HG02759 (cell line): ENCODE results near the gene RHOH.
"Not testable (repeated sequence)": the region's sequence is repeated elsewhere in the genome, so short reads cannot be mapped to it uniquely, and the experiment has no call there.

Source experiments
- ATAC-seq: cut with Tn5 transposase; IDR thresholded peaks from one replicate; pipeline ENCODE4 v1.9.1; 2021; ENCODE audit warnings: mild to moderate bottlenecking, moderate library complexity; ENCODE audit not compliant: unreplicated experiment

Gene RHOH

DNA sequence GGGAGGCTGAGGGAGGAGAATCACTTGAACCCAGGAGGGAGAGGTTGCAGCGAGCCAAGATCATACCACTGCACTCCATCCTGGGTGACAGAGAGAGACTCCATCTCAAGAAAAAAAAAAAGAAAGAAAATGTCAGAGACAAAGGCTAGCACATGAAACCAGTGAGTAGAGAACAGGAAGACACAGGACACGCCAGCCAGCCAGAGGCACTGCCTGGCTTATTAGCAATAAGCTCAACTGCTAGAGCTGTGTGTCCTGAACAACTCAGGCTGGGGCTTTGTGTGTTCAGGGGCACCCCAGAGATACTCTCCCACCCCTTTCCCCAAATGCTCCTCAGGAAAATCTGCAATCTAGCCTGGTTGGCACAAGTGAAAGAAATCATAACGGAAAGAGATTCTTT, 60.0 kb downstream of the RHOH start:
- ATAC-seq, result no peak

- no peak for ATAC-seq
Measured at GRCh38 chr4:40258627-40259026, 61.8 kb downstream of the RHOH start.

DNA sequence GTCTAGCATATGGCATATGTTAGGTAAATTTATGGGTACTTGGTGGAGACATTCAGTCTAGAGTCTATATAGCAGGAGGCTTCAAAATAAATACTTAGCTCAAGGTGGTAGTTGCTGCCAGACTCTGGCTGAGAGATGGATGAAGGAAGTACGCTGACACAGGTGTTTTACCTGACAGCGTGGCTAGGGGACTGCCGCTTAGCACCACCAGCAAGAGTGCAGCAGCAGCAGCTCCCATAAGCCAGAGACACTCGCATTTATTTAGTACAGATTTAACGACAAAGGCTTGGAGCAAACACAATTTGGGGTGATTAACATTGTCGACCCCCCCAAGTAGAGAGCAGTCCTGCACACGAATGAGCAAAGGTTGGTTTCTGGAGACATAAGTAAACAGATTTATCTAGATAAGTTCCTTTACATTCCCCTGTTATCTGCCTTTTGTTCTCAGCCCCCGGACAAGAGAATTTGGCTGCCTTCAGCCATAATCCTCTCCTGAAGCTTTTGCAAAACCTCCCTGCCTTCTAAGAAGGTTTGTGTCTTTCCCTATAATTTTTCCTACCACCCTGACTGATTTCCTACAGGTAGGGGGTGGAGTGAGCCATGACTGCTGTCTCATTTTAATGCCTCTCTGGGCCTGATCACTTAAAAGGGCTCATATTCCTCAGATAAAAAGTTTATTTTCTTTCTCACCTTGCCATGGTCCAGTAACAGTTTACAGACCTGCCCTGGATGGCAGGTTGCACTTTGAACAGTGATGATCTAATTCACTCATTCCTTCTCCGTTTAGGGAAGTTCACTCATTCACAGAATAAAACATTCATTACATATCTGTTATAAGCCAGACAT, 64.6 kb downstream of the RHOH start:
- ATAC-seq, result no peak

GRCh38 chr4:40262077-40262528, 65.3 kb downstream of the RHOH start:
- ATAC-seq, result no peak

- ATAC-seq, result no peak
Measured at GRCh38 chr4:40262861-40263260, 66.0 kb downstream of the RHOH start.

GRCh38 chr4:40264497-40264896, 67.7 kb downstream of the RHOH start:
- ATAC-seq, result no peak

DNA sequence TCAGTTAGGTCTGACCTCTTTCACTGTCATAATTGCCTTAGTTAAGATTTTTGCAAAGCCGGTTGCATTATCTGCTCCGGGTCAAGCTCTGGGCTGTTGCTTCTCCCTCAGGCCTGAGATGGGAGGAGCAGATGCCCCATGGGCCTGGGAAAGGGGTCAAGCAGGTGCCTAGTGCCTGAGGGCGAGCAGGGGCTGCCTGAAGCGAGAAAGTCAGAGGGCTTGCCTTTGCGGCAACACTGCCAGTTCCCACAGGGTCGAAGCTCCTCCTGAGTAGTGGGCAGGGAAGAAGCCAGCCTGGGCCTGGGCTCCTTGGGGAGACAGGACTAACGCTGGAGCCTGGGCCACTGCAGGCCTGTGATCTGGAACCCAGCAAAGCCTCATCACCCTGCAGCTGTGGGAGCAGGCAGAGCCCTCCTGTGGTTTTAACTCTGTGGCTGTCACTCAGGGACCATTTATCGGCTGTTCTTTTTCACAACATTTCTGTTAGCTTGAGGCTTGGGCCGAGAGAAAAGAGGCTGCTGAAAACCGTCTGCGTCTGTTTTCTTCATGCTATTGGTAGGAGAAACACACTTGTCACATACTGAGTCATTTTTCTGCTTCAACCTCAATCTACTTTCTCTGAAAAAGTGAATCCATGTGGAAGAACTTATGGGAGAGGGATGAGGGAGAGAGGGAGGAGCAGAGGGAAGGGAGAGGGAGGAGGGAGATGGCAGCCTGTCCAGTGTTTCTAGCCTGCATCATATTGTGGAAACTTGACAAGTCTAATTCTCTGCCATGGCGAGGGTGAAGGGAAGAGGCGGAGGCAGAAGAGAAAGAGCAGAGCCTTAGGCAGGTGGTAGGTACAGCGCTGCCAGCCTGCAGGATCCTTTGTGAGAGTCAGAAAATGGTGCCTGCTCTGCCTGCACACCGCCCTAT, 68.4 kb downstream of the RHOH start:
- peak; percentile 85 for ATAC-seq

DNA sequence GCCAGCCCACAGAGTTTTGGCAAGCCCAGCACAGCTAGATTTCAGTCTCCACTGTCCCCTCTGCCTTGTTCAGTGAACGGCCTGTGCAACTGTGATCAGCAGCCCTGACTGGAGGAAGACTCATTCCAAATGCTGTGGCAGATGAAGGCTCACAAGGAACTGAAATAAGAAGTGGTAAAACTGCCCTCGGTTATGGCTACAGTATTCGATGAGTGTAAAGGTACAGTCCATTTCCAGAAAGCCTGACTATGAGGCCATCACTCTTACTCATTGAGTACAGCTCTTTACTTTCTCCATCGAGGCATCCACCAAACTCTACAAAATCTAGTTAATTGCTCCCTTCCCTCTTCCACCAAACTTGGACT, 69.1 kb downstream of the RHOH start:
- ATAC-seq, result peak; percentile 5

- no peak for ATAC-seq
Measured at GRCh38 chr4:40269133-40269532, 72.3 kb downstream of the RHOH start.

DNA sequence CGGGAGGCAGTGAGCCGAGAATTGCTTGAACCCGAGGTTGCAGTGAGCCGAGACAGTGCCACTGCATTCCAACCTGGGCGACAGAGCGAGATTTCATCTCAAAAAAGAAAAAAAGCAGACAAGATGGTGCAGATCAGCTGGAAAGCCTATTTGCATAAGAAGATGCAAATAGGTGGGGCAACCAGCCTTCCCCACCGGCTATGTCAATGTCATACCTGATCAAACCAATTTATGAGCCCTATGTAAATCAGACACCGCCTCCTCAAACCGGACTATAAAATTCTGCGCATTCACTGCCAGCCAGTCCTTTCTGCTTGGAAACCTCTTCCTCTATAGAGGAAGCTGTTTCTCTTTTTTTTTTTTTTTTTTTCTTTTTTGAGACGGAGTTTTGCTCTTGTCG, 73.8 kb downstream of the RHOH start:
- ATAC-seq, result no peak

DNA sequence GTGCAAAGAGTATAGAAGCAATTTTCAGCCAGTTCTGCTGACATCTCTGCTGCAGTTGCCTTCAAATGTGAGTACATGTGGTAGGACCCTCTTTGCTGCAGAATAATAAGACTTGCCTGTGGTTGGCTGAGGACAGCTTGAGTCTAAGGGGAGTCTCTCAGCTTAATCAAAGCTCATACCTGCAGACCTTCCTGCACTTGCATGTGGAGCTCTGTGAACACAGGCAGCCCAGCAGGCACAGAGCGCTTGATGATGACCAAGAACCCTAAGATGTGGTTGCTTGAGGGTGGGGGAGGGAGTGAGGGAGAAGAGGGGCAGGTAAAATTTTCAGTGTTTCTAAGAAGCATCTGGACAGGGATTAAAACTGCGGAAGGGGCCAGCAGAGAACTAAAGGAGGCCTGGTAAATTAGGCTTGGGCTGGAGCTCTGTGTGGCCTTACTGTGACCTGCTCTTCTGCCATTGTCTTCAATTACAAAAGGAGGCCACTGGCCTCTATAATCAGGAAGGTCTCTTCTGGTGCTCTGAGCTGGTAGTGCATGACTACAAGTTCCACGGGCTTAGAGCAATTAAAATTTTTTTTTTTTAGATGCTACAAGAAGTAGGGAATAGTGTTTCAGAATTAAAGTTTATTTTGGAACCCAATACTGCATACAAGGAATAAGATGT, 78.4 kb downstream of the RHOH start:
- no peak for ATAC-seq

- ATAC-seq, result no peak
Measured at GRCh38 chr4:40276546-40276945, 79.7 kb downstream of the RHOH start.

DNA sequence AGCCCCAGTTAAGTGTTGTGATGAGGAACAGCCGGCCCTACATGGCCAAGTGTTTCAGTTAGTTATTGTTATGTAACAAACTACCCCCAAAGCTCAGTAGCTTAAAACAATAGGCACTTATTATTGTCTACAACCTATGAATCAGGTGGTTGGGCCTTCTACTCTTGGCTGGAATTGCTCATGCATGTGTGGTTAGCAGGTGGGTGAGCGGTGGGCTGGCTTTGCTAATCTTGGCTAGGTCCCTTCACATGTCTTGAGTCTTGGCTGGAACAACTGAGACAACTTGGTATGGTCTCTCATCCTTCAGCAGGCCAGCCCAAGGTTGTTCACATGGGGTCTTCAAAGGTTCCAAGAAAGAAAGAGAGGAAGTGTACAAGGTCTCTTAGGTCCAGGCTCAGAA, 83.8 kb downstream of the RHOH start:
- ATAC-seq, result no peak

DNA sequence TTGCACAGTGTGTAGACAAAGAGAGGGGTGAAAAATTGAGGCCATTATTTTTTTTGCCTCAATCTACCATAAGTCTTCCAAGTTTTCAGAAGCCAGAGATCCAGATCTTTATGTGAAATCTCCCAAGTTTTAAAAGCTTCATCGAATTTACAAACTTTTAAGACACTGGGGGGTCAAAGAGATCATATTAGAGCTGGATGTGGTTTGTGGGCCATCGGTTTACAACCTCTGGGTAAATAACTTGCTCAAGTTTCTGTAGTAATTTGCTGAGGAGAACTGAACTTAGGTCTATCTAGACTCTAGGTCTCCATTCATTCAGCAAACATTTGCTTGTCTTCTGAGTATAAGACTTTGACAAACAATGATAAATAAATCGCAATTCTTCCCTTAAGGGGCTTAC, 84.3 kb downstream of the RHOH start:
- no peak for ATAC-seq

GRCh38 chr4:40281913-40282312, 85.1 kb downstream of the RHOH start:
- ATAC-seq, result no peak

- not testable (repeated sequence) for ATAC-seq
Measured at GRCh38 chr4:40282857-40283256, 86.0 kb downstream of the RHOH start.

DNA sequence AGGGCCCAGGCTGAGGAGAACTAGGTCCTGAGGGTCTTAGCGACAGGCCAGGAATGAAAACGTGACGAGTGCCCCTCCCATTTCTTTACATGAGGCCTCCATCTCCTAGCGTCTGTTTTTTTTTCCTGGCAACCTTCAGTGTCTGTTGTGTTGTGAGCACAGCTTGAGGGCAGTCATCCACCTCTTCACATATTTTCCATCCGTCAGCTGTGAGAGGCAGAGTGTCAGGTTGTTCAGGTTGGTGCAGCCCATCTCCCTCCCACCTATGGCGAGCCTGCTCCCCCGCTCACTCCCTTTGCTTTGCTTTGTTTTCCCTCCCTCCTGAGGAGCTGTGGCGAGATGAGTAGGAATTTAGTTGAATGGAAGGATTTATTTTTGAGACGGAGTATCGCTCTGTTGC, 86.6 kb downstream of the RHOH start:
- ATAC-seq, result no peak

- ATAC-seq, result no peak
Measured at GRCh38 chr4:40283968-40284367, 87.1 kb downstream of the RHOH start.

DNA sequence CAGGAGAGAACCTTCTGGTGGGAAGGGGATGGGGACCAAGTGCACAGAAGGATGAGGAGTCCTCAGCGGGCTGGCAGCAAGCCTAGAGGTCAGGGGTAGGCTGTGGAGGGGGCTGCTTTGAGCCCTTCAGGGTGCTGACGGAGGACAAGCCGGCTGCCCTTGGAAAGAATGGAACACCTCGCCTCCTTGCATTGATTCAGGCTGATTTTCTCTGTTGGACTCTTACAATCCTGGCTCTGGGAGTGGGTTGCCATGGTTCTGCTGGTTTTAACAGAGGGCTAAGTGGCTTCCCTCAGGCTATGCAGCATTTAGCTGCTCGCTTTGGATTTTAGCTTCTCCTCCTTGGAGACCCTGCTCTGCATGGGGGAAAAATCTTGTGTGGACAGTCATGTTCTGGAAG, 88.9 kb downstream of the RHOH start:
- ATAC-seq, result no peak

GRCh38 chr4:40288566-40288965, 91.7 kb downstream of the RHOH start:
- ATAC-seq, result no peak
